HUES64 (cell line): ENCODE data around the gene RHPN2.
A peak's percentile ranks its signal among the peaks of the same experiment; 100 is the strongest.
"Not testable (repeated sequence)": the region's sequence is repeated elsewhere in the genome, so short reads cannot be mapped to it uniquely, and the experiment has no call there.

Experiments used
- H3K27ac ChIP-seq: 2 replicates; pipeline ENCODE4 v1.7.0; 2013; ENCODE audit warnings: low read depth, low read length, inconsistent platforms
- H3K27me3 ChIP-seq: 2 replicates; pipeline ENCODE4 v1.6.1; 2013; ENCODE audit warnings: mild to moderate bottlenecking, low read length; ENCODE audit not compliant: insufficient read depth
- H3K36me3 ChIP-seq: 2 replicates; pipeline ENCODE4 v1.6.1; 2013; ENCODE audit warnings: mild to moderate bottlenecking, low read length; ENCODE audit not compliant: insufficient read depth
- H3K4me1 ChIP-seq: 2 replicates; pipeline ENCODE4 v1.6.1; 2013; ENCODE audit warnings: mild to moderate bottlenecking, low read length, moderate library complexity; ENCODE audit not compliant: insufficient read depth
- H3K4me3 ChIP-seq: 2 replicates; pipeline ENCODE4 v1.5.1; 2013; ENCODE audit warnings: mild to moderate bottlenecking, low read length, moderate library complexity
- H3K9ac ChIP-seq: 2 replicates; pipeline ENCODE4 v1.6.1; 2013; ENCODE audit warnings: mild to moderate bottlenecking, low read depth, low read length
- H3K9me3 ChIP-seq: 2 replicates; pipeline ENCODE4 v1.6.1; 2013; ENCODE audit warnings: low read depth, low read length; ENCODE audit not compliant: insufficient read depth
- WGBS: fragments of 150-250, 120-280 bp; methylation state at CpG from one replicate; pipeline ENCODE4 v1.1.7; 2013; ENCODE audit warnings: missing lambda C conversion rate; 5-methylcytosine and 5-hydroxymethylcytosine counted together

Gene RHPN2

GRCh38 chr19:32971012-32971595 is 93.6 kb downstream of the RHPN2 start:
- peak overlapping the region; percentile 71 for H3K4me3 ChIP-seq
- H3K9me3 ChIP-seq = no peaks in the 10 kb centered on the region
- 28% methylated on average over 21 of the region's 21 CpGs for WGBS
- H3K27ac ChIP-seq = no peak overlapping the region
- H3K4me1 ChIP-seq = peaks cover 3% of the 10 kb centered on the region; the same call in 1 of the 2 replicates
- no peaks in the 10 kb centered on the region for H3K27me3 ChIP-seq
- H3K36me3 ChIP-seq = peaks cover 24% of the 10 kb centered on the region
- H3K9ac ChIP-seq = peak overlapping the region; percentile 44; the same call in 1 of the 2 replicates

DNA sequence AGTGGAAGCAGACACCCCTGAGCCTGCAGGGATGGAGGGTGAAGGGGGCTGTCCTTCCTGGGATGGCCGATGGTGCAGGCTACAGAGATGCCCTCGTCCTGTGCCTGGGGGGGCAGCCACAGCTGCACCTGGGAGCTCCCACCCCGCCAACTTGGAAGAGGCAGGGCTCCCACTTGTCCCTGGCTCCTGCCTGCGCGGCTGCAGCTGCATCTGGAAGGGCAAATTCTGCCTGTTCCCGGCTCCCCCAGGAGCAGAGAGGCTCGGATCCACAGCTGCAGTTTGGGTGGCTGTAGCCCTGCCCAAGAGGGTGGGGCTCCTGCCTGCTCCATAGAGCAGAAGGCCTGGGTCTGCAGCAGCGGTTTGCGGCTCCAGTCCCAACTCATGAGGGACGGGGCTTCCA is 95.1 kb downstream of the RHPN2 start:
- no peaks in the 10 kb centered on the region for H3K27me3 ChIP-seq
- H3K9me3 ChIP-seq = no peaks in the 10 kb centered on the region
- H3K9ac ChIP-seq = no peak overlapping the region
- H3K27ac ChIP-seq = no peak overlapping the region
- peaks cover 23% of the 10 kb centered on the region for H3K36me3 ChIP-seq
- H3K4me3 ChIP-seq = no peak overlapping the region
- WGBS = 91% methylated on average over 10 of the region's 10 CpGs
- peaks cover 3% of the 10 kb centered on the region; the same call in 1 of the 2 replicates for H3K4me1 ChIP-seq

DNA sequence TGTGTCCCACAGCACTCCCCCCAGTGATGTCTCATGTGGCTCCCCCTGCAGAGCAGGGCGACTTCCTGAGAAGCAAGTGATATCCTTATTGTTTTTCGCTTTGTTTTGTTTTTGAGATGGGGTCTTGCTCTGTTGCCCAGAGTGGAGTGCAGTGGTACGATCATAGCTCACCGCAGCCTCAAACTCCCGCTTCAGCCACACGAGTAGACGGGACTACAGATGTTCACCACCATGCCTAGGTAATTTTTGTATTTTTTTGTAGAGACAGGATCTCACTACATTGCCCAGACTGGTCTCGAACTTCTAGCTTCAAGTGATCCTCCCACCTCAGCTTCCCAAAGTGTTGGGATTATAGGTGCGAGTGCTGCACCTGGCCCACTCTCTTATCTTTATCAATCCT is 97.9 kb downstream of the RHPN2 start:
- Histone ChIP-seq H3K9me3 (no peaks in the 10 kb centered on the region), H3K36me3 (peaks cover 38% of the 10 kb centered on the region), H3K4me3 (no peak overlapping the region), H3K27ac (no peak overlapping the region), H3K4me1 (peaks cover 3% of the 10 kb centered on the region; the same call in 1 of the 2 replicates), H3K27me3 (no peaks in the 10 kb centered on the region), H3K9ac (no peak overlapping the region)
- WGBS = 96% methylated on average over 9 of the region's 9 CpGs

GRCh38 chr19:32945260-32945659 is 119.4 kb downstream of the RHPN2 start:
- Histone ChIP-seq H3K27ac (no peak overlapping the region), H3K9me3 (no peaks in the 10 kb centered on the region), H3K4me3 (no peak overlapping the region), H3K27me3 (no peaks in the 10 kb centered on the region), H3K36me3 (peaks cover 48% of the 10 kb centered on the region), H3K4me1 (no peaks in the 10 kb centered on the region), H3K9ac (no peak overlapping the region)
- WGBS = 63% methylated on average over 3 of the region's 3 CpGs

DNA sequence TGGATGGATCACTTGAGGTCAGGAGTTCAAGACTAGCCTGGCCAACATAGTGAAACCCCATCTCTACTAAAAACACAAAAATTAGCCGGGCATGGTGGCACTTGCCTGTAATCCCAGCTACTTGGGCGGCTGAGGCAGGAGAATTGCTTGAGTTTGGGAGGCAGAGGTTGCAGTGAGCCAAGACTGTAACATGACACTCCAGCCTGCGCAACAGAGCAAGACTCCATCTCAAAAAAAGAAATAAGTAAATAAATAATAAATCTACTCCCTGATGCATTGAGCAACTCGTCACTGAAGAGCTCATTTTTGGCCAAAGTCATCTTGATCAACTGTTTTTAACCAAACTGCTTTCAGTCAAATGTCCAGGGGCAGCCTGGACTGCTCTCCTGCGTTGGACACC is 123.4 kb downstream of the RHPN2 start:
- not testable (repeated sequence) for H3K4me1 ChIP-seq, H3K27me3 ChIP-seq, H3K9me3 ChIP-seq, H3K4me3 ChIP-seq, H3K27ac ChIP-seq, H3K9ac ChIP-seq
- 92% methylated on average over 5 of the region's 5 CpGs for WGBS
- H3K36me3 ChIP-seq = peaks cover 39% of the 10 kb centered on the region

DNA sequence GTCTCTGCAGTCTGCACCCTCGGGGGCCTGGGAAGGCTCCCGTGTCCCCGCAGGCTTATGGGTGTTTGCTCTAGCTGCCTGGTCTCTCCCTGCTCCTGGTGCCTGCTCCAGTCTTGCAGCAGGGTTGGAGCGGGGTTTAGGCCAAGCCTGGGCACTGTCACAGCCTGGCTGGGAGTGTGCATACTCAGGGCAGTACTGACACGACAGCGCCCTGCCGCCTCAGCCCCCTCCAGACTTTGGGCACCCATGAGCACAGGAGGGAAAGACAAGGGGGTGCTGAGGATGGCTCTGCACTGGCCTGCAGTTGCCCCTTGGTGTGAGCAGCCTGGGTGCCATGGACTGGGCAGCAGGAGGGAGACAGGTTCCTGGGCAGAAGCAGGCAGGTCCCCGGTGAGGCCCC is 128.6 kb downstream of the RHPN2 start:
- Histone ChIP-seq H3K27ac (no peak overlapping the region), H3K9me3 (no peaks in the 10 kb centered on the region), H3K4me3 (no peak overlapping the region), H3K36me3 (peaks cover 25% of the 10 kb centered on the region), H3K27me3 (no peaks in the 10 kb centered on the region), H3K9ac (no peak overlapping the region), H3K4me1 (no peaks in the 10 kb centered on the region)
- 94% methylated on average over 8 of the region's 8 CpGs for WGBS

GRCh38 chr19:32935629-32936028 is 129.1 kb downstream of the RHPN2 start:
- WGBS = 96% methylated on average over 9 of the region's 9 CpGs
- H3K36me3 ChIP-seq = peaks cover 26% of the 10 kb centered on the region

GRCh38 chr19:32933571-32933970 is 131.1 kb downstream of the RHPN2 start:
- no peaks in the 10 kb centered on the region for H3K4me1 ChIP-seq
- H3K4me3 ChIP-seq = no peak overlapping the region
- no peak overlapping the region for H3K9ac ChIP-seq
- no peak overlapping the region for H3K27ac ChIP-seq
- H3K9me3 ChIP-seq = no peaks in the 10 kb centered on the region
- 93% methylated on average over 2 of the region's 3 CpGs for WGBS
- peaks cover 37% of the 10 kb centered on the region for H3K36me3 ChIP-seq
- H3K27me3 ChIP-seq = no peaks in the 10 kb centered on the region

More at GRCh38 chr19:32935629-32936028, 129.1 kb downstream of the RHPN2 start:
- H3K27me3 ChIP-seq = no peaks in the 10 kb centered on the region
- no peak overlapping the region for H3K4me3 ChIP-seq
- H3K9ac ChIP-seq = no peak overlapping the region
- no peak overlapping the region for H3K27ac ChIP-seq
- no peaks in the 10 kb centered on the region for H3K9me3 ChIP-seq
- no peaks in the 10 kb centered on the region for H3K4me1 ChIP-seq

DNA sequence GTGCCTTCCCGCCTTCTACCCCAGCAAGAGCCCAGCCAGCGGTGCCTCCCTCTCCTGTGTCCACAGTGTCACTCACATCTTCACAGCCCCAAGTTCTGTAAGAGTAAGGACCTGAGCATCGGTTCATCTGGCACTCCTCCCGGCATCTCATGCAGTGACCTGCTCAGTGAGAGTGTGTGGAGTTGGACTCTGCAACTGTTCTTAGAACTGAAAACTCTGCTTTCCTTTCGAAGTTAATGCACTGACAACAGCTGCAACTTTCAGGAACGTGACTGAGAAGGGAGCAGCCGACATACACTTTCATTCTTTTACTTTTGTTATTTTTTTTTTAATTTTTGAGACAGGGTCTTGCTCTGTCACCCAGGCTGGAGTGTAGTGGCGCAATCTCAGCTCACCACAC is 134.1 kb downstream of the RHPN2 start:
- Histone ChIP-seq H3K9ac (no peak overlapping the region), H3K4me1 (no peaks in the 10 kb centered on the region), H3K9me3 (no peaks in the 10 kb centered on the region), H3K4me3 (no peak overlapping the region), H3K36me3 (peaks cover 33% of the 10 kb centered on the region), H3K27me3 (no peaks in the 10 kb centered on the region), H3K27ac (no peak overlapping the region)
- 95% methylated on average over 7 of the region's 8 CpGs for WGBS

- peaks cover 42% of the 10 kb centered on the region for H3K36me3 ChIP-seq
- no peaks in the 10 kb centered on the region for H3K27me3 ChIP-seq
- no peaks in the 10 kb centered on the region for H3K4me1 ChIP-seq
- no peak overlapping the region for H3K9ac ChIP-seq
- H3K27ac ChIP-seq = no peak overlapping the region
- no peak overlapping the region for H3K4me3 ChIP-seq
- WGBS = 98% methylated on average over 2 of the region's 2 CpGs
- no peaks in the 10 kb centered on the region for H3K9me3 ChIP-seq
Measured at GRCh38 chr19:32928806-32929205, 135.9 kb downstream of the RHPN2 start.
